ENCODE measurements around the gene PARP16. TPM values are rescaled to one million over a fixed set of nuclear protein-coding genes. Genes with fewer than 3 reads are reported as not detected.

PARP16 gene
- total RNA-seq, 1 experiment from 2014 or later, result 9.7 TPM

DNA sequence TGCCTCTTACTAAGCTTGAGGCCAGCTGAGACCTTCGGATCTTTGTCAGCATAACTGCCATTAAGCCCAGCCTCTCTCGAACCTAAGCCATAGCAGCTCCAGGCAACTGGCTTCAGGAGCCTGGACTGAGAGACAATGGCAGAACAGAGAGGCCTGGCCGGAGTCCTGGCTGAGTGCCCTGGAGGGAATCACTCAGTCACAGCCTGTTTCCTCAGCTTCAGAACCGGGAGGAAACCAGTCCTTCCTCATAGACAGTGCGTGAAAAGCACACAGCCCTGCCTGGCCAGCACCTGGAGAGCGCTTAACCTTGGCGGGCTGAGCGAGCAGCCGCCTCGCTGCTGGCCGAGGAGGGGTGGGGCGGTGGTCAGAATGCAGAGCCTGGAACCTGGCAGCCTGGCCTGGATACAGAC is 39.4 kb upstream of the PARP16 start:
- Histone ChIP-seq H3K36me3 (ENCODE audit: control insufficient read depth in 1 of 2, insufficient read depth in 2 of 2, low read length in 2 of 2) (no peaks in the 10 kb centered on the region), H3K9ac (ENCODE audit: low read length) (no peak overlapping the region), H4K20me1 (ENCODE audit: insufficient read depth) (no peaks in the 10 kb centered on the region), H3K27ac (ENCODE audit: low read depth, low read length) (no peak overlapping the region), H3K79me2 (ENCODE audit: insufficient read depth, low read length) (no peaks in the 10 kb centered on the region), H3K4me1 (ENCODE audit: control insufficient read depth in 1 of 2, insufficient read depth in 2 of 2, low read length in 2 of 2) (no peaks in the 10 kb centered on the region), H3K4me2 (ENCODE audit: low read length) (no peak overlapping the region), H3K27me3 (ENCODE audit: insufficient read depth, low read length) (no peaks in the 10 kb centered on the region), H2AFZ (ENCODE audit: low read depth, low read length, poor library complexity, severe bottlenecking) (no peak overlapping the region), H3K9me2 (ENCODE audit: insufficient read depth) (no peaks in the 10 kb centered on the region), H3K4me3 (replicated peaks in 1 of 2; ENCODE audit: low read depth in 1 of 2, low read length in 2 of 2) (no peak overlapping the region), H3K9me3 (ENCODE audit: control insufficient read depth in 1 of 2, insufficient read depth in 1 of 2, low read depth in 1 of 2, low read length in 2 of 2) (no peaks in the 10 kb centered on the region)
- intact Hi-C loops (cut with micrococcal nuclease), result no loop called here
- ChIA-PET RAD21 (ENCODE audit: low non-redundant PET in 1 of 2, low total read pairs in 2 of 2, uncharacterized antibody in 2 of 2, unreplicated experiment in 2 of 2) (no interaction called here), CTCF (no interaction called here), POLR2A (interaction anchor here (2.5 kb wide), 1 partner anchor 21 kb away, joined by 9 read pairs; the partner anchor contains the start of gene RNU5B-1)
- no peak for ATAC-seq
- DNase-seq (ENCODE audit: low read depth, low spot score), result no peak
- no peak for TF ChIP-seq JUND (IDR thresholded peaks at IDR 0.05)
- no peak for TF ChIP-seq FOSL1 (IDR thresholded peaks at IDR 0.05; ENCODE audit: low read depth)
- no peak for TF ChIP-seq CBX3 (IDR thresholded peaks at IDR 0.05; ENCODE audit: low read depth)
- TF ChIP-seq ZNF274 (IDR thresholded peaks at IDR 0.05; ENCODE audit: low read depth, low read length), result no peak
- TF ChIP-seq POLR2A (IDR thresholded peaks at IDR 0.05; ENCODE audit: borderline replicate concordance, extremely low read depth, insufficient read depth, insufficient read length), result no peak
- TF ChIP-seq EGR1 (IDR thresholded peaks at IDR 0.05; ENCODE audit: low read depth), result no peak
- TF ChIP-seq EZH2phosphoT487 (IDR thresholded peaks at IDR 0.05; ENCODE audit: borderline replicate concordance), result no peak
- no peak for TF ChIP-seq SRF (IDR thresholded peaks at IDR 0.05; ENCODE audit: low read depth)
- TF ChIP-seq, protein P1, sequence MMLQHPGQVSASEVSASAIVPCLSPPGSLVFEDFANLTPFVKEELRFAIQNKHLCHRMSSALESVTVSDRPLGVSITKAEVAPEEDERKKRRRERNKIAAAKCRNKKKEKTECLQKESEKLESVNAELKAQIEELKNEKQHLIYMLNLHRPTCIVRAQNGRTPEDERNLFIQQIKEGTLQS (IDR thresholded peaks at IDR 0.05), result no peak
- TF ChIP-seq ELF1 (IDR thresholded peaks at IDR 0.05; ENCODE audit: borderline replicate concordance, low read depth), result no peak
- TF ChIP-seq YY1 (IDR thresholded peaks at IDR 0.05; ENCODE audit: extremely low read depth, insufficient replicate concordance, low read depth, low read length), result no peak
- TF ChIP-seq, protein P2, sequence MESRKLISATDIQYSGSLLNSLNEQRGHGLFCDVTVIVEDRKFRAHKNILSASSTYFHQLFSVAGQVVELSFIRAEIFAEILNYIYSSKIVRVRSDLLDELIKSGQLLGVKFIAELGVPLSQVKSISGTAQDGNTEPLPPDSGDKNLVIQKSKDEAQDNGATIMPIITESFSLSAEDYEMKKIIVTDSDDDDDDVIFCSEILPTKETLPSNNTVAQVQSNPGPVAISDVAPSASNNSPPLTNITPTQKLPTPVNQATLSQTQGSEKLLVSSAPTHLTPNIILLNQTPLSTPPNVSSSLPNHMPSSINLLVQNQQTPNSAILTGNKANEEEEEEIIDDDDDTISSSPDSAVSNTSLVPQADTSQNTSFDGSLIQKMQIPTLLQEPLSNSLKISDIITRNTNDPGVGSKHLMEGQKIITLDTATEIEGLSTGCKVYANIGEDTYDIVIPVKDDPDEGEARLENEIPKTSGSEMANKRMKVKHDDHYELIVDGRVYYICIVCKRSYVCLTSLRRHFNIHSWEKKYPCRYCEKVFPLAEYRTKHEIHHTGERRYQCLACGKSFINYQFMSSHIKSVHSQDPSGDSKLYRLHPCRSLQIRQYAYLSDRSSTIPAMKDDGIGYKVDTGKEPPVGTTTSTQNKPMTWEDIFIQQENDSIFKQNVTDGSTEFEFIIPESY (IDR thresholded peaks at IDR 0.05; ENCODE audit: extremely low read depth, insufficient replicate concordance, low read length), result no peak
- TF ChIP-seq, protein P3, sequence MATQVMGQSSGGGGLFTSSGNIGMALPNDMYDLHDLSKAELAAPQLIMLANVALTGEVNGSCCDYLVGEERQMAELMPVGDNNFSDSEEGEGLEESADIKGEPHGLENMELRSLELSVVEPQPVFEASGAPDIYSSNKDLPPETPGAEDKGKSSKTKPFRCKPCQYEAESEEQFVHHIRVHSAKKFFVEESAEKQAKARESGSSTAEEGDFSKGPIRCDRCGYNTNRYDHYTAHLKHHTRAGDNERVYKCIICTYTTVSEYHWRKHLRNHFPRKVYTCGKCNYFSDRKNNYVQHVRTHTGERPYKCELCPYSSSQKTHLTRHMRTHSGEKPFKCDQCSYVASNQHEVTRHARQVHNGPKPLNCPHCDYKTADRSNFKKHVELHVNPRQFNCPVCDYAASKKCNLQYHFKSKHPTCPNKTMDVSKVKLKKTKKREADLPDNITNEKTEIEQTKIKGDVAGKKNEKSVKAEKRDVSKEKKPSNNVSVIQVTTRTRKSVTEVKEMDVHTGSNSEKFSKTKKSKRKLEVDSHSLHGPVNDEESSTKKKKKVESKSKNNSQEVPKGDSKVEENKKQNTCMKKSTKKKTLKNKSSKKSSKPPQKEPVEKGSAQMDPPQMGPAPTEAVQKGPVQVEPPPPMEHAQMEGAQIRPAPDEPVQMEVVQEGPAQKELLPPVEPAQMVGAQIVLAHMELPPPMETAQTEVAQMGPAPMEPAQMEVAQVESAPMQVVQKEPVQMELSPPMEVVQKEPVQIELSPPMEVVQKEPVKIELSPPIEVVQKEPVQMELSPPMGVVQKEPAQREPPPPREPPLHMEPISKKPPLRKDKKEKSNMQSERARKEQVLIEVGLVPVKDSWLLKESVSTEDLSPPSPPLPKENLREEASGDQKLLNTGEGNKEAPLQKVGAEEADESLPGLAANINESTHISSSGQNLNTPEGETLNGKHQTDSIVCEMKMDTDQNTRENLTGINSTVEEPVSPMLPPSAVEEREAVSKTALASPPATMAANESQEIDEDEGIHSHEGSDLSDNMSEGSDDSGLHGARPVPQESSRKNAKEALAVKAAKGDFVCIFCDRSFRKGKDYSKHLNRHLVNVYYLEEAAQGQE (IDR thresholded peaks at IDR 0.05; ENCODE audit: low read depth), result no peak
- TF ChIP-seq, protein P4, sequence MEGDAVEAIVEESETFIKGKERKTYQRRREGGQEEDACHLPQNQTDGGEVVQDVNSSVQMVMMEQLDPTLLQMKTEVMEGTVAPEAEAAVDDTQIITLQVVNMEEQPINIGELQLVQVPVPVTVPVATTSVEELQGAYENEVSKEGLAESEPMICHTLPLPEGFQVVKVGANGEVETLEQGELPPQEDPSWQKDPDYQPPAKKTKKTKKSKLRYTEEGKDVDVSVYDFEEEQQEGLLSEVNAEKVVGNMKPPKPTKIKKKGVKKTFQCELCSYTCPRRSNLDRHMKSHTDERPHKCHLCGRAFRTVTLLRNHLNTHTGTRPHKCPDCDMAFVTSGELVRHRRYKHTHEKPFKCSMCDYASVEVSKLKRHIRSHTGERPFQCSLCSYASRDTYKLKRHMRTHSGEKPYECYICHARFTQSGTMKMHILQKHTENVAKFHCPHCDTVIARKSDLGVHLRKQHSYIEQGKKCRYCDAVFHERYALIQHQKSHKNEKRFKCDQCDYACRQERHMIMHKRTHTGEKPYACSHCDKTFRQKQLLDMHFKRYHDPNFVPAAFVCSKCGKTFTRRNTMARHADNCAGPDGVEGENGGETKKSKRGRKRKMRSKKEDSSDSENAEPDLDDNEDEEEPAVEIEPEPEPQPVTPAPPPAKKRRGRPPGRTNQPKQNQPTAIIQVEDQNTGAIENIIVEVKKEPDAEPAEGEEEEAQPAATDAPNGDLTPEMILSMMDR (IDR thresholded peaks at IDR 0.05 in 2 of 3, conservative IDR thresholded peaks at IDR 0.05 in 1 of 3; ENCODE audit: borderline replicate concordance in 1 of 3, insufficient read depth in 1 of 3, low read depth in 2 of 3, low read length in 2 of 3), result no peak
- TF ChIP-seq SP1 (IDR thresholded peaks at IDR 0.05; ENCODE audit: low read depth), result no peak
- no peak for TF ChIP-seq SIN3A (IDR thresholded peaks at IDR 0.05; ENCODE audit: low read depth)
- no peak for TF ChIP-seq CEBPB (IDR thresholded peaks at IDR 0.05; ENCODE audit: low read depth)
- no peak for TF ChIP-seq TCF7L2 (IDR thresholded peaks at IDR 0.05; ENCODE audit: borderline replicate concordance, extremely low read depth, insufficient read depth, insufficient read length)
- no peak for TF ChIP-seq EZH2 (IDR thresholded peaks at IDR 0.05)
- no peak for TF ChIP-seq POLR2AphosphoS5 (IDR thresholded peaks at IDR 0.05; ENCODE audit: low read depth, low read length)
- no TSS peak for BruUV-seq (replicated peaks)

Measured in HCT116 (cell line).